Cardiac septum (tissue), 1 donor: ENCODE data around the gene TFEB. TPM values are rescaled to one million over a fixed set of nuclear protein-coding genes. Genes with fewer than 3 reads are reported as not detected.

Experiments
- DNase-seq: peaks from one replicate; pipeline ENCODE4 v3.0.0-alpha.2; 2020; ENCODE audit warnings: low spot score
- intact Hi-C: fragments of 100-400 bp; cut with DNase I; formaldehyde crosslinking; loops from one replicate; pipeline ENCODE4 v1.14.0; 2022
- total RNA-seq: library from RNA; stranded (reverse); fragmentation: NEBNext Ultra II Directional; extraction: Animal tissue kit (Norgen Biotek cat#: 25700); gene quantifications from one replicate; pipeline ENCODE4 v1.2.1, GENCODE V29; 2021
- donor health status: DM: no; HTN: no; CAD: no.

Gene TFEB
- total RNA-seq, 1 donor from 2014 or later: 45.6 TPM

DNA sequence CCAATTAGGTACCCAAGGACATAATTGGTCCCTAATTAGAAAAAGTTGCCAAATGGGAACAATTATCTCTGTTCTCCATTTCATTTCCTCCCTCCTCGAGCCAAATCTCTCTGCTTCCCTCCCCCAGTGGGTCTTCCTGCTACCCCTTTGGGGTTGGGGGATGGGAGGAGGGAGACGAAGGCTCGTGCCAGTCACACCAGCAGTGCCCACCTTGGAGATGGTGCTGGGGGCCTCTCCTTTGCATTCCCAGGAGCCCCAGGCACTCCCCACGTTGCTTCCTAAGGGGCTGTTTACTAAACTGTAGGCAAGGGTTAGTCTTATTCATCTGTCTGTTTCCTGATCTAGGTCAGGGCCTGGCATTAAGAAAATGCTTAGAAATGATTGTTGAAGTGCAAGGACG, 64.0 kb downstream of the TFEB start:
- intact Hi-C loops: no loop called here
- DNase-seq: no peak

GRCh38 chr6:41670703-41671360, 64.6 kb downstream of the TFEB start:
- no peak for DNase-seq
- intact Hi-C loops: no loop called here

DNA sequence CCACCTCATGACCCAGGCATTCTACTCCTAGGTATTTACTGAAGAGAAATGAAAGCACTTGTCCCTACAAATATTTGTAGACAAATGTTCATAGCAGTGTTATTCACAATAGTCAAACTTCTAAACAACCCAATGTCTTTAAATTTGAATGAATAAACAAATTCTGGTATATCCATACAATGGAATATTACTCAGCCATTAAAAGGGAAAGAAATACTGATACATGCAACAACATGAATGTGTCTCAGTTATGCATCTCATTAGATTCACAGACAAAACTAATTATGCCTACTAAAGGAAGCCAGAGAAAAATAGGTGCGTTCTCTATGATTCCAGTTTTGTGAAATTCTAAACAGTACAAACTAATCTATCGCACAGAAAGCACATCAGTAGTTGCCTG, 66.4 kb downstream of the TFEB start:
- intact Hi-C loops: no loop called here
- no peak for DNase-seq

DNA sequence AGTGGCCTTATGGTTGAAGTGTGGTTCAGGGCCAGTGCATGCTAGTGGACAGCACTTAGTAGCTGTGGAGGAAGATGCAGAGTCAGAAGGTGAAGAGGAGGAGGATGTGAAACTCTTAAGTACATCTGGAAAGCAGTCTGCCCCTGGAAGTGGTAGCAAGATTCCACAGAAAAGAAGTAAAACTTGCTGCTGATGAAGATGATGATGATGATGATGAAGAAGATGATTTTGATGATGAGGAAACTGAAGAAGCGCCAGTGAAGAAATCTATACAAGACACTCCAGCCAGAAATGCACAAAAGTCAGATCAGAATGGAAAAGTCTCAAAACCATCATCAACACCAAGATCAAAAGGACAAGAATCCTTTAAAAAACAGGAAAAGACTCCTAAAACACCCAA, 68.2 kb downstream of the TFEB start:
- no peak for DNase-seq
- intact Hi-C loops: no loop called here

GRCh38 chr6:41664271-41664670, 71.1 kb downstream of the TFEB start:
- DNase-seq: no peak

GRCh38 chr6:41663568-41663967, 71.8 kb downstream of the TFEB start:
- DNase-seq: no peak
- intact Hi-C loops: no loop called here

More at GRCh38 chr6:41664271-41664670, 71.1 kb downstream of the TFEB start:
- intact Hi-C loops: no loop called here

GRCh38 chr6:41659935-41660334, 75.5 kb downstream of the TFEB start:
- no peak for DNase-seq
- intact Hi-C loops: no loop called here

DNA sequence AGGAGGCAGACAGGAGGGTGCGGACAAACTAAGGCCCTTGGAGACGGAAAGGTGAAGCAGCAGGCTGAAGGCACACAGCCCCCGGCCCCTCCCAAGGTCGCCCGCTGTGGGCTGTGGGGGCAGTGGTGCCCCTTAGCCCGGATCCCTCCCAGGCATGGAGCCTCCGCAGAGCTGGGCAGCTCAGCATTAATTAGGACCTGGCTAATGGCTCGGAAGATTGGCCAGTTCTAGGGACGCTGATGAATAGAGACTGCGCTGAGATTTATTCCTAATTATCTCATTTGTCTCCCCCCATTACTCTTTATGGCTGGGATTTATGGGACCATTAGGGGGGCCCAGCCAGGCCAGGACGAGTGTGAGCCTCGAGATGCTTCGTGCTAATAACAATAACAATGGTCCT, 76.8 kb downstream of the TFEB start:
- intact Hi-C loops: no loop called here
- no peak for DNase-seq

DNA sequence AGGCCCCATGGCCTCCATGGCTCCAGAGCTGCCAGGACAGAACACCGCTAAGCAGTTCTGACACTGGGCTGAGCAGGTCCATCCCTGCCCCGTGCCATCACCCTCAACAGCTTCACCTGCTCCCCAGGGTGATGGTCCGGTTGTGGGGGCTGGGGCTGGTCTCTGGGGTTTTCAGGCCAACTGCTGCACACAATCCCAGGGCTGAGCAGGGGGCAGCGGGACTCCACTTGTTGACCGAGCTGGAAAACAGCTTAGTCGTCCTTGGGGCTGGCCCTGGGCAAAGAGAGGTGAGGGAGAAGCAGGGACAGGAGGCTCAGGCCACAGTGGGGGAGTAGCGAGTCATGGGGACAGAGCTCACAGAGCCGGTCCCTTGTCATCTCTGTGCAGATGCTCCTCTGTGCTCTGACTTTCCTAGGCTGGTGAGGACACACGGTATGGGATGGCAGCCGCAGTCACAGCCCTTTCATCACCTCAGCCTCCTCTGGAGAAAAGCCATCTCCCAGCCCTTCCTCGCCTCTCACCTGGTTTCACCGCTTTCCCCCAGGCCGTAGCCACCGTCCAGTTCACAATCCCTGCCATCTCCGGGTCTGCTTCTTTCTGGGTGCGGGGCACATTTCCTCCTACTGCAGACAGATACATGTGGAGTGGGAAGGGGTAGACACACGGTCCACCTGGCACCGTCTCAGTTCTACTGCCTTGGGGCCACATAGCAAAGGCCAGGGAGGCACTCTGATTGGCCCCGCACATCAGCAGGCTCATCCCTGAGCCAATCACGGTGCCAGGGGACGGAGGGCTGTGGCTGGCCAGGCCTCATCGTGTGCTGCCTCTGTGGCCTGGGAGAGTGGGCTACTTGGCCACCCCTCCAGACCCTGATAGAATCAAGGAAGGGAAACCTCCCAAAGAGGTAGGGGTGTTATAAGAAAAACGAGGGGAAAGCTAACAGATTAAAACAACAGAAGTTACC, 78.0 kb downstream of the TFEB start:
- intact Hi-C loops: no loop called here
- no peak for DNase-seq

- DNase-seq: no peak
Observed at GRCh38 chr6:41656002-41656691, 79.3 kb downstream of the TFEB start.

GRCh38 chr6:41655646-41656001, 79.8 kb downstream of the TFEB start:
- intact Hi-C loops: no loop called here
- no peak for DNase-seq

More at GRCh38 chr6:41656002-41656691, 79.3 kb downstream of the TFEB start:
- intact Hi-C loops: no loop called here

- intact Hi-C loops: no loop called here
Observed at GRCh38 chr6:41655176-41655575, 80.2 kb downstream of the TFEB start.

GRCh38 chr6:41654698-41655151, 80.7 kb downstream of the TFEB start:
- DNase-seq: no peak
- intact Hi-C loops: no loop called here

More at GRCh38 chr6:41655176-41655575, 80.2 kb downstream of the TFEB start:
- no peak for DNase-seq

- DNase-seq: no peak
- intact Hi-C loops: no loop called here
Observed at GRCh38 chr6:41654151-41654697, 81.2 kb downstream of the TFEB start.

- no peak for DNase-seq
- intact Hi-C loops: no loop called here
Observed at GRCh38 chr6:41653691-41654090, 81.7 kb downstream of the TFEB start.

DNA sequence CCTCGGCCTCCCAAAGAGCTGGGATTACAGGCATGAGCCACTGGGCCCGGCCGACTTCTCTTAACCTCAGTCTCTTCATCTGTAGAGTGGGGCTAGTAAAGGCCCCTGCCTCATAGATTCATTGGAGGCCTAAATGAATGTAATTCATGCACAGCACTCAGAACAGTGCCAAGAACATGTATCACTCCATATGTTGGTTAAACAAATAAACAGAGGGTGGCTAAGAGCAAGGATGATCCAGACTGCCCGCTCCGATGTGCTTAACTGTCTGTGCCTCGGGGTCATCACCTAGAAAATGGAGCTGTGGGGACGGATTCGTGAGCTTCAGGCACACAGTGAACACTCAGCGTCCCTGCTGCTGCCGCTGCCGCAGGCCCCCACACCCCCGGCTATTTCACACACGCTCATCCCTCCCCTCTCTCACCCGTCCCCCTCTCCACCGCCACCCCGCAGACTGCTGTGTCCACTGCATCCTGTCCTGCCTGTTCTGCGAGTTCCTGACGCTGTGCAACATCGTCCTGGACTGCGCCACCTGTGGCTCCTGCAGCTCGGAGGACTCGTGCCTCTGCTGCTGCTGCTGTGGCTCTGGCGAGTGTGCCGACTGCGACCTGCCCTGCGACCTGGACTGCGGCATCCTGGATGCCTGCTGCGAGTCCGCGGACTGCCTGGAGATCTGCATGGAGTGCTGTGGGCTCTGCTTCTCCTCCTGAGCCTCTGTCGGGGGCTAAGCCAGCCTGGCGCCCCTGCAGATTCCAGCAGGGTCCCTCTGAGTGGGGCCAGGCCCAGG, 82.3 kb downstream of the TFEB start:
- intact Hi-C loops: no loop called here
- DNase-seq: no peak

- intact Hi-C loops: no loop called here
- DNase-seq: no peak
Observed at GRCh38 chr6:41651962-41652657, 83.3 kb downstream of the TFEB start.

DNA sequence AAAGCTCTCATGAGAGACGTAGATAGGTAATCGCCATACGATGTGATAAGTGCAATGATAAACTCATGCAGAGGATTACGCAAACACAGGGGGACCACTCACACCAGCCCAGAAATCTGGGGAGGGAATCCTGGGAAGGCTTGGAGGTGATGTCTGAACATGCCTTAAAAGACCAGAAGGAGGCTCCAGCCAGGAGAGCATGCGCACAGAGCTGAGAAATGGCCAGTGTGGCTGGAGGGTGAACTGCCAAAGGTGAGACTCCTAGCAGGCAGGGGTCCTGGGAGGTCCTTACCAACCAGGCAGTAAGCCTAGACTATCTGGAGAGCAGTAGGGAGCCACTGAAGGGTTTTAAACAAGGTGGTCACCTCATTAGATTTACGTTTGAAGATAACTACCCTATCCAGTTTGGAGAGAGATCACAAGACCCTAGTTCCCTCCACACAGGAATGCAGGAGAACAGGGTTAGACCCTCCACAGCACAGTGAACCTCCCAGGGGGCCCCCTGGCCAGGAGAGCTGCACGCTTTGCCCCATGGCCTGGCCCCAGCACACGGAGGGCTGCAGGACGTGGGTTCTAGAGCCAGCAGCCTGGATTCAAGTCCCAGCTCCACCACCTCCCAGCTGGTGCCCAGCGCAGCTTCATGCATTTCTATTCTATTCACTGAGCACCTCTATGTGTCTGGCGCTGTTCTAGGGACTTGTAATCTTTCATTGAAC, 84.0 kb downstream of the TFEB start:
- DNase-seq: no peak

More for the DNA sequence above, 84.0 kb downstream of the TFEB start:
- intact Hi-C loops: no loop called here
